NCI-H146 treated with DMSO at 0.1 percent for 48 hours (cell line): Measurements from ENCODE around the gene SMC2.

Source experiments
- DNase-seq: peaks from one replicate; lab custom pipeline; 2025; ENCODE audit not compliant: unreplicated experiment; lab: John Stamatoyannopoulos, UW

The SMC2 gene

GRCh38 chr9:104099630-104100029 is 5.5 kb downstream of the SMC2 start:
- no peak for DNase-seq

DNA sequence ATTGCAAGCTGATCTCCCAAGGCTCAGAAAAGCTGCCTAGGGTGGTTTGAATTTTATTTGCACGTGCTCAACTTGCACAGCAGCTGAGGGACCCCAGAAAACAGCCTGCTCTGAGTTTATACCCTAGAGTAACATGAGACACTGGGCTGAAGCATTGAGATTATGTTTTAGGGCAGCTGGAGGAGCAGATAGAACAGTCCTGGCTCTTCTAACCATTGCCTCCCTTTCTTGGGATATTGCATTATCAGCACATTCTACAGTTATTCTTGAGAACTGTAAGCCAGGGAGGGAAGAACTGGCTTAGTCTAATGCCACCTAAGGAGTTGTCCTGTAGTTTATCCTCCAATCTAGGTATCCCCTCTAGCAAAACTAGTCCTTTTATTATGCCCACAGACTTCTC is 10.3 kb downstream of the SMC2 start:
- no peak for DNase-seq

- DNase-seq = no peak
Observed at GRCh38 chr9:104107799-104108198, 13.7 kb downstream of the SMC2 start.

- no peak for DNase-seq
Observed at GRCh38 chr9:104108315-104108714, 14.2 kb downstream of the SMC2 start.

DNA sequence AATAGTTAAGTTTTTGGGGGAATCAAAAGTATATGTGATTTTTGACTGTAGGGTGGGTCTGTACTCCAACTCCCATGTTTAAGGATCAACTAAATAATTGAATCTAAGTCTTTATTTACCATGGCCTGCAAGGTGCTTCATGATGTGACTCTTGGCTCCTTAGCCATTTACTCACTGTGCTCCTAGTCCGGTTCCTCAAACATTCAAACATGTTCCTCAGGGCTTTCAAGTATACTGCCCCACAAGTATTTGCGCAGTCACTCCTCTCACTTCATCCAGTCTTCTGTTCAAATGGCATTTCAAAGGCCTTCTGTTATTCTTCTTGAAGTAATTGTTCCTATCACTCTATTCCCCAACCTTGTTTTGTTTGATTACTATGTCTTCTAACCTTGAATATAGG is 16.4 kb downstream of the SMC2 start:
- DNase-seq = no peak

DNA sequence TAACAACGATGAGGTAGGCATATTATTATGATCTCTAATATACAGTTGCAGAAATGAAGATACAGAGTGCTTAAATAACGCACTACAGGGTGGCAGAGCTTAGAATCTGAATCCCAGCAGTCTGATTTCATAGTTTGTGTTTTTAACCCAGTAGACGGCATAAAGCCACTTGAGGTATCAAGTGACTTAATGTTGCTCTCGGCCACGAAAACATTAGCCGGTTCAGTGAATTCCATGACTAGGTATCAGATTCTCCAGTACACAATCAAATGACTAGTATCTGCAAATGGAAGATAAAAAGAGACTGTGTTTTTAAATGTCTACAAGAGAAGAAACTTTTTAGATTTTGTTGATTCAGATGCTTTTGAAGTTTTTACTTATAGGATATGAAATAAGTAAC is 24.8 kb downstream of the SMC2 start:
- no peak for DNase-seq

DNA sequence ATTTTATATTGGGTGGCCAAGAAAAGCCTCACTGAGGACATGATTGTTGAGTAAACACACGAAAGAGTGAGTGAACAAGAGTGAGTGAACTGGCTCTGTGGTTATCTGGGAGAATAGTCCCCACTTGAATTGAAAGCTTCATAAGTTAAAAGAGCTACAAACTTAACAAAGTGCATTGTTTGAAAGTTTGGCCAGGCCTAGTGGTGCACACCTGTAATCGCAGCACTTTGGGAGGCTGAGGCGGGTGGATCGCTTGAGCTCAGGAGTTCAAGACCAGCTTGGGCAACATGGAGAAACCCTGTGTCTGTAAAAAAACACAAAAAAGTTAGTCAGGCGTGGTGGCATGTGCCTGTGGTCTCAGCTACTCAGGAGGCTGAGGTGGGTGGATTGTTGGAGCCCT is 26.9 kb downstream of the SMC2 start:
- no peak for DNase-seq

DNA sequence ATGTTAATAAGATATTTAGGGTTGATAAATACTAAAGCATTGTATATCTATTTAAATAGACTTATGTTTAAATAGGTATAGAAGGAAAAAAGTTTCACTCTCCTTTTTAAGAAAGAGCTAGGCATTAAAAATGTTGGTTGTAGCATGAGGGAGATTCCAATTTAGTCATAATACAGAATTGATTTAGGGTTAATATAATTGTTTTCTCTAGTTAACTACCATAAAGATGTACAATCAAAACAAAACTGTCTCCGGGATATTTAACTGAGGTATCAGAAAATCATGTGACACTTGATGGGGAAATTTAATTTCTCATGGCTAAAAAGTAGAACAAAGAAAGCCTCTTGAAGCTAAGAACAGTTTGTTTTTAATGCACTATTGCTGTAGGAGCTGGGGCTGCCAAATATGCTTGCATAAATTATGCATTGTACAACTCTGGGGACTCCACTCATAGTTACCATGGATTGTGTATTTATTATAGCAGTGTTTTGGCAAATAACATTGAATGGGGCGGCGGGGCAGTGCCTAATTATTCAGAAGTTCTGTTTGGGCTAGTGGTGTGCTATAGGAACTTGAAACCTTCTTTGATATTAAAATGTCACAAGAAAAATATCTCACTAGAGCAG is 44.2 kb downstream of the SMC2 start:
- DNase-seq = no peak

DNA sequence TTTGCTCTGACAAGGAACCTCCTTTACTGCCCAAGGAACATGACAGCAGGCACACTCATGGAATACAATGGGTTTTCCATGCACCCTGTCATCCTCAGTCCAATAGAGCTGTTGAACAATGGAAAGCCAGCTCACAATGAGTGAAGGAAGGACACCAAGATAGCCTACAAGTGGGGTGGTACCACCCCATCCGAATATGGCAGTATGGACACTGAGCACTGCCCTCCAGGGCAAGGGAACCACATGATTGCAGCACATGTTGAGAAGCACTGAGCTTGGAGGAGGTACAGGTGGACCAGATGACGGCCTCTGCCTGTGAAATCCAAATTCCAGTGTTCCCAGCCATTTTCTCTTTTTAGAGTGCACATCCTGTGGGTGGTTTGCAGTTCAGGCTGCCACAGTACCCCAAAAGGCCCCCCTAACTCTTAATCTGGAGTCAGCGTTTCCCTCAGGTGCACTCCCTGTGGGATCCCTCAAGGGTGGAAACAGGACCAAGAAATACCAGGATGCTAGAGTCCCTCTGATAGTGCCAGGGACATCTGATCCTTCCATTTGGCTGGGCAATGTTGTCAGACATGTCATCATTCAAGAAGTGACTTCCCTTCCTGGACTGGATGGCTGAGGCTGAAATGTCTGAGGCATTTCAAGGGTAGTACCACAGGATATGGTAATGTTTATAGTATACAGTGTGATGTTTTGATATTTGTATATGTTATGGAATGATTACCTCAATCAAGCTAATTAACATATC is 48.9 kb downstream of the SMC2 start:
- no peak for DNase-seq

DNA sequence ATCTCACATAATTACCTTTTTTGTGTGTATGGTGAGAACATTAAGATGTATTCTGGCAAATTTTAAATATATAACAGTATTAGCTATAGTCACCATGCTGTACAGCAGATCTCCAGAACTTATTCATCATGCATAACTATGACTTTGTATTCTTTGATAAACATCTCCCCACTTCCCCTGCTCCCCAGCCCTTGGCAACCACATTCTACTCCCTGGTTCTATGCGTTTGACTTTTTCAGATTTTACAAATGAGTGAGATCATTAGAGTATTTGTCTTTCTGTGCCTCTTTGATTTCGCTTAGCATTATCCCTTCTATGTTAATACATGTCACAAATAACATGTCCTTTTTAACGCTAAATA is 49.4 kb downstream of the SMC2 start:
- DNase-seq = no peak

DNA sequence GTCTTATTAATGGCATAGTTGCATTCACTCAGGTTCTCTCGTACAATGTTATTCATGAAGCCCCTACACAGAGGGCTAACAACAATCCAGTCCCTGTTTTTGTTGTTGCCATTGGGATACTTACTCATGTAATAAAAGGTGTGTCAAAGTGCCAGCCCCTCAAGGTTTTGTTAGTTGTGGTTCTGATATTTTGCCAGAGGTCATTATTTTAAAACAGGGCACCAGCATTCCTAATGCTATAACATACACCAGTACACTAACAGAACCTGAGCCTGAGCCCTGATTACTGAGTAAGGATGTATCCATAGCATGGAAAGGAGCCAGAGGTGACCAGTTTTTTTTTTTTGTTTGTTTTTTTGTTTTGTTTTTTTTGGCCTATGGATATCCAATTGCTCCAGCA is 50.2 kb downstream of the SMC2 start:
- no peak for DNase-seq

- no peak for DNase-seq
Observed at GRCh38 chr9:104173067-104173466, 79.0 kb downstream of the SMC2 start.

- no peak for DNase-seq
Observed at GRCh38 chr9:104177003-104177611, 83.0 kb downstream of the SMC2 start.

- no peak for DNase-seq
Observed at GRCh38 chr9:104177676-104178075, 83.6 kb downstream of the SMC2 start.
